Neural cell (in vitro differentiated cells): Measurements from ENCODE around the gene OR10P1. TPM values are rescaled to one million over a fixed set of nuclear protein-coding genes. Genes with fewer than 3 reads are reported as not detected.

Experiments used
- H2AFZ ChIP-seq: fragments of 200-600, 300-800 bp; sonication (generic), shearing (Covaris generic); 2 replicates; pipeline ENCODE4 v1.6.0; 2014; ENCODE audit warnings: low read depth, mild to moderate bottlenecking, antibody characterized with exemption, low read length, moderate library complexity
- H3F3A ChIP-seq: fragments of 200-600 bp; shearing (Covaris generic); 2 replicates; pipeline ENCODE4 v1.6.1; 2016; ENCODE audit warnings: mild to moderate bottlenecking, moderate library complexity, mixed read lengths, antibody characterized with exemption, low read length; ENCODE audit not compliant: insufficient read depth, poor library complexity, severe bottlenecking
- H3K27ac ChIP-seq: fragments of 200-600, 300-800 bp; sonication (generic), shearing (Covaris generic); 2 replicates; pipeline ENCODE4 v1.5.1; 2014; ENCODE audit warnings: mild to moderate bottlenecking, low read length, moderate library complexity
- H3K27me3 ChIP-seq: fragments of 300-800, 200-600 bp; sonication (generic), shearing (Covaris generic); 2 replicates; pipeline ENCODE4 v1.6.0; 2014; ENCODE audit warnings: mild to moderate bottlenecking, low read depth, low read length, moderate library complexity; ENCODE audit not compliant: insufficient read depth
- H3K36me3 ChIP-seq: fragments of 300-800, 200-600 bp; sonication (generic), shearing (Covaris generic); 2 replicates; pipeline ENCODE4 v1.5.1; 2014; ENCODE audit warnings: mild to moderate bottlenecking, antibody characterized with exemption, low read length, moderate library complexity; ENCODE audit not compliant: insufficient read depth
- H3K4me2 ChIP-seq: fragments of 300-800, 200-600 bp; sonication (generic), shearing (Covaris generic); 2 replicates; pipeline ENCODE4 v1.6.0; 2014; ENCODE audit warnings: mild to moderate bottlenecking, low read length
- H3K4me3 ChIP-seq: fragments of 300-800, 200-600 bp; sonication (generic), shearing (Covaris generic); 2 replicates; pipeline ENCODE4 v1.5.1; 2014; ENCODE audit warnings: mild to moderate bottlenecking, low read length, moderate library complexity
- H3K79me2 ChIP-seq: fragments of 200-600 bp; shearing (Covaris generic); replicated peaks from 2 replicates; pipeline ENCODE4 v1.6.0; 2014; ENCODE audit warnings: mild to moderate bottlenecking, low read length, moderate library complexity; ENCODE audit not compliant: insufficient read depth
- H3K9ac ChIP-seq: fragments of 300-800, 200-600 bp; sonication (generic), shearing (Covaris generic); 2 replicates; pipeline ENCODE4 v1.6.1; 2016; ENCODE audit warnings: mild to moderate bottlenecking, low read length, mixed read lengths
- H3K9me2 ChIP-seq: fragments of 200-600 bp; shearing (Covaris generic); 2 replicates; pipeline ENCODE4 v1.6.1; 2016; ENCODE audit warnings: mild to moderate bottlenecking, low read length, mixed read lengths; ENCODE audit not compliant: insufficient read depth
- H3K9me3 ChIP-seq: fragments of 200-600, 300-800 bp; sonication (generic), shearing (Covaris generic); 2 replicates; pipeline ENCODE4 v1.6.1; 2016; ENCODE audit warnings: mild to moderate bottlenecking, mixed run types, low read length, moderate library complexity, mixed read lengths
- H4K20me1 ChIP-seq: fragments of 200-600 bp; shearing (Covaris generic); 2 replicates; pipeline ENCODE4 v1.6.1; 2016; ENCODE audit warnings: mild to moderate bottlenecking, mixed run types; ENCODE audit not compliant: insufficient read depth
- CTCF ChIP-seq: fragments of 450-650 bp; IDR thresholded peaks from 2 replicates; pipeline ENCODE4 v1.5.1; 2014; ENCODE audit warnings: antibody characterized with exemption, mild to moderate bottlenecking, moderate library complexity; ENCODE audit not compliant: poor library complexity, severe bottlenecking
- EP300 ChIP-seq: fragments of 450-650 bp; conservative IDR thresholded peaks from 2 replicates; pipeline ENCODE4 v1.6.1; 2014; ENCODE audit warnings: antibody characterized with exemption, mild to moderate bottlenecking, moderate library complexity; ENCODE audit not compliant: poor library complexity, severe bottlenecking
- EZH2 ChIP-seq: fragments of 200-600, 300-800 bp; shearing (Covaris generic), sonication (generic); IDR thresholded peaks from 2 replicates; pipeline ENCODE4 v1.6.1; 2014; ENCODE audit warnings: antibody characterized with exemption, low read length, borderline replicate concordance, mild to moderate bottlenecking; ENCODE audit not compliant: insufficient read depth, poor library complexity, severe bottlenecking
- MXI1 ChIP-seq: fragments of 450-650 bp; conservative IDR thresholded peaks from 2 replicates; pipeline ENCODE4 v1.6.1; 2014; ENCODE audit warnings: antibody characterized with exemption, mild to moderate bottlenecking; ENCODE audit not compliant: poor library complexity, severe bottlenecking
- POLR2AphosphoS5 ChIP-seq: IDR thresholded peaks from 2 replicates; pipeline ENCODE4 v1.6.1; 2012
- RAD21 ChIP-seq: fragments of 450-650 bp; conservative IDR thresholded peaks from 2 replicates; pipeline ENCODE4 v1.6.1; 2014; ENCODE audit warnings: antibody characterized with exemption, mild to moderate bottlenecking, moderate library complexity
- REST ChIP-seq: IDR thresholded peaks from 2 replicates; pipeline ENCODE4 v1.6.1; 2012; ENCODE audit warnings: borderline replicate concordance
- SMC3 ChIP-seq: fragments of 450-650 bp; conservative IDR thresholded peaks from 2 replicates; pipeline ENCODE4 v1.6.1; 2014; ENCODE audit warnings: antibody characterized with exemption, mild to moderate bottlenecking, moderate library complexity; ENCODE audit not compliant: poor library complexity
- TAF1 ChIP-seq: IDR thresholded peaks from 2 replicates; pipeline ENCODE4 v1.6.1; 2012; ENCODE audit warnings: low read depth
- polyA plus RNA-seq: library from polyadenylated mRNA; depleted of rRNA; stranded (reverse); fragments of >200 nt; gene quantifications from 2 replicates; pipeline ENCODE4 v1.2.3, GENCODE V29; 2014

The OR10P1 gene
- polyA plus RNA-seq, 1 donor from 2014 or later = not detected

- H3K9me2 ChIP-seq = no peaks in the 10 kb centered on the region
- H3K9ac ChIP-seq = no peak overlapping the region
- no peak overlapping the region for H3K4me2 ChIP-seq
These were observed 10.5 kb upstream of the OR10P1 start for GRCh38 chr12:55626154-55626553.

GRCh38 chr12:55629058-55629841 is 7.4 kb upstream of the OR10P1 start:
- no peak overlapping the region for H2AFZ ChIP-seq
- H3K9me3 ChIP-seq = no peaks in the 10 kb centered on the region
- H4K20me1 ChIP-seq = no peaks in the 10 kb centered on the region
- no peak overlapping the region for H3K4me3 ChIP-seq
- no peaks in the 10 kb centered on the region for H3K79me2 ChIP-seq
- H3K36me3 ChIP-seq = no peaks in the 10 kb centered on the region
- H3K4me2 ChIP-seq = no peak overlapping the region
- no peak for TF ChIP-seq POLR2AphosphoS5
- TF ChIP-seq MXI1 = no peak
- TF ChIP-seq CTCF = no peak
- TF ChIP-seq EP300 = no peak
- no peak for TF ChIP-seq REST
- TF ChIP-seq TAF1 = no peak
- no peak for TF ChIP-seq SMC3
- TF ChIP-seq RAD21 = no peak
- no peak for TF ChIP-seq EZH2
- H3K27me3 ChIP-seq = no peaks in the 10 kb centered on the region
- no peaks in the 10 kb centered on the region for H3K9me2 ChIP-seq
- H3F3A ChIP-seq = no peaks in the 10 kb centered on the region
- H3K27ac ChIP-seq = no peak overlapping the region
- H3K9ac ChIP-seq = no peak overlapping the region

More at GRCh38 chr12:55626154-55626553, 10.5 kb upstream of the OR10P1 start:
- Histone ChIP-seq H2AFZ (no peak overlapping the region), H3F3A (no peaks in the 10 kb centered on the region), H3K4me3 (no peak overlapping the region), H3K9me3 (no peaks in the 10 kb centered on the region), H4K20me1 (no peaks in the 10 kb centered on the region), H3K27me3 (no peaks in the 10 kb centered on the region), H3K79me2 (no peaks in the 10 kb centered on the region), H3K27ac (no peak overlapping the region), H3K36me3 (no peaks in the 10 kb centered on the region)
- TF ChIP-seq RAD21 = no peak
- no peak for TF ChIP-seq CTCF
- no peak for TF ChIP-seq EP300
